ENCODE data around the gene DPYD.
"Not testable (repeated sequence)": the region's sequence is repeated elsewhere in the genome, so short reads cannot be mapped to it uniquely, and the experiment has no call there.

The DPYD gene

DNA sequence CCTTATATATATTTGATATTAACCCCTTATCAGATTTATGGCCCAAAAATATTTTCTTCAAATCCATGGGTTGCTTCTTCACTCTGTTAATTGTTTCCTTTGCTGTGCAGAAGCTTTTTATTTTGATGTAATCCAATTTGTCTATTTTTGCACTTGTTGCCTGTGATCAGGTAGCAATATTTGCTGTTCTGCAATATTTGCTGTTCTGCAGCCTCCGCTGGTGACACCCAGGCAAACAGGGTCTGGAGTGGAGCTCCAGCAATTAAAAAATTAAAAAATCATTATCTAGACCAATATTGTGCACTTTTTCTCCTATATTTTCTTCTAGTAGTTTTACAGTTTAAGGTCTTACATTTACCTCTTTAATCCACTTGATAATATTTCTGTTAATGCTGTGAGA lies 564.5 kb downstream of the DPYD start:
- TF ChIP-seq, protein P1, sequence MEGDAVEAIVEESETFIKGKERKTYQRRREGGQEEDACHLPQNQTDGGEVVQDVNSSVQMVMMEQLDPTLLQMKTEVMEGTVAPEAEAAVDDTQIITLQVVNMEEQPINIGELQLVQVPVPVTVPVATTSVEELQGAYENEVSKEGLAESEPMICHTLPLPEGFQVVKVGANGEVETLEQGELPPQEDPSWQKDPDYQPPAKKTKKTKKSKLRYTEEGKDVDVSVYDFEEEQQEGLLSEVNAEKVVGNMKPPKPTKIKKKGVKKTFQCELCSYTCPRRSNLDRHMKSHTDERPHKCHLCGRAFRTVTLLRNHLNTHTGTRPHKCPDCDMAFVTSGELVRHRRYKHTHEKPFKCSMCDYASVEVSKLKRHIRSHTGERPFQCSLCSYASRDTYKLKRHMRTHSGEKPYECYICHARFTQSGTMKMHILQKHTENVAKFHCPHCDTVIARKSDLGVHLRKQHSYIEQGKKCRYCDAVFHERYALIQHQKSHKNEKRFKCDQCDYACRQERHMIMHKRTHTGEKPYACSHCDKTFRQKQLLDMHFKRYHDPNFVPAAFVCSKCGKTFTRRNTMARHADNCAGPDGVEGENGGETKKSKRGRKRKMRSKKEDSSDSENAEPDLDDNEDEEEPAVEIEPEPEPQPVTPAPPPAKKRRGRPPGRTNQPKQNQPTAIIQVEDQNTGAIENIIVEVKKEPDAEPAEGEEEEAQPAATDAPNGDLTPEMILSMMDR (conservative IDR thresholded peaks at IDR 0.05; ENCODE audit: low read depth, low read length) = no peak
- no peak for DNase-seq (ENCODE audit: low read depth)
- H3K4me3 ChIP-seq (ENCODE audit: low read length) = no peak overlapping the region

DNA sequence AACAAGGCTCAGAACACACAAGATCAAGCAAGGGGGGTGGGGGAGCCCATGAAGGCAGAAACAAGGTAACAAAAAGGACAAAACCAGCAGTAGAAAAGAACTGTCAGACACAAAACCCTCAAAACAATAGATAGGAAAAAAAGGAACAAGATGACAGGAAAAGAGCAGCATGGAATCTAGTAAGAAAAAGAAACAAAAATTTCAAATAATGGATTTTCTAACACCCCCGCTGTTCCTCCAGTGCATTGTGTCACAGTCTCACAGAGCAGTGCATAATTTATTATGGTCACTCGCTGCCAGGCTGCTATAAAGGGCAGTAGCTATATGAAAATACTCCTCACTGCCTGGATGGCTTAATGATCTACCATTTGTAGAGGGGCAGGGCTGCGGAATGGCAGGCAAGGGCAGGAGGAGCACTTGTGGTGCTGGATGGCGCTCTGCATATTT lies 567.9 kb downstream of the DPYD start:
- TF ChIP-seq, protein P1 (conservative IDR thresholded peaks at IDR 0.05; ENCODE audit: low read depth, low read length) = no peak

DNA sequence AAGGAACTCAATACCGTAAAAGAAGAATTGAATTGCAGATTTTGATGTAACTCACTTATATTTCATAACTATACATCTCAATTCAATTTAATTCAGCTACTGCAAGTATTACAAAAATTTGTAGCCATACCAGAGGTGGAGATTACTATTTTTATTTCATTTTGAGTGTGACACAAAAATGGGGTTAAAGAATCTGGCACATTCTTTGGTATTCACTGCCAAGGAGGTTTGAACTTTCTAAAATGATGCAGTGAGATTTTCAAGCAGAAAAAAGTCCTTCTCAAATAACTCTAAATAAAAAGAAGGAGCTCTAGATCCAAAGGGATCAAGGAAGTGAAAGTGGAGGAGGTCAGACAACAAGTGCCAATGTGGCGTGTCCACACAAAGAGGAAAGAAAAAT lies 569.0 kb downstream of the DPYD start:
- DNase-seq (ENCODE audit: low read depth) = no peak
- no peak overlapping the region for H3K4me3 ChIP-seq (ENCODE audit: low read length)
- TF ChIP-seq, protein P1 (conservative IDR thresholded peaks at IDR 0.05; ENCODE audit: low read depth, low read length) = no peak

More for the DNA sequence above, 567.9 kb downstream of the DPYD start:
- H3K4me3 ChIP-seq (ENCODE audit: low read length) = no peak overlapping the region
- no peak for DNase-seq (ENCODE audit: low read depth)

DNA sequence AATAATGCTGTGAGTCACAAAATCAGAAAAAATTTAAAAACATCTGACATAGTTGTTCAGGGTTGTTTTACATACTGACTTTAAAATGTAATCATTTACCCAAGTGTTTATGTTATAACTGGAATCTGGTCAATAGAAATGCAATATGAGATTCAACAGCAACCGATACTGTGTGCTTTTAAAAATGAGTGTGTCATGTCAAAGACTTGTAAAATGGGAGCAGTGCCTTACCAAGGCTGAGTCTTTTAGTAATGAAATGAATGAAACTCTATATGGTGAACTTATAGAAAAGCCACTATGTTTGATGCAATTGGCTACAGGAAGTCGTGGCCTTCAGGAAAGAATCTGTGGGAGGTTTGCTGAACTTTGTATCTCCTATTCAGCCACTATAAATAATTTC lies 570.2 kb downstream of the DPYD start:
- TF ChIP-seq, protein P1 (conservative IDR thresholded peaks at IDR 0.05; ENCODE audit: low read depth, low read length) = no peak
- DNase-seq (ENCODE audit: low read depth) = no peak
- no peak overlapping the region for H3K4me3 ChIP-seq (ENCODE audit: low read length)

DNA sequence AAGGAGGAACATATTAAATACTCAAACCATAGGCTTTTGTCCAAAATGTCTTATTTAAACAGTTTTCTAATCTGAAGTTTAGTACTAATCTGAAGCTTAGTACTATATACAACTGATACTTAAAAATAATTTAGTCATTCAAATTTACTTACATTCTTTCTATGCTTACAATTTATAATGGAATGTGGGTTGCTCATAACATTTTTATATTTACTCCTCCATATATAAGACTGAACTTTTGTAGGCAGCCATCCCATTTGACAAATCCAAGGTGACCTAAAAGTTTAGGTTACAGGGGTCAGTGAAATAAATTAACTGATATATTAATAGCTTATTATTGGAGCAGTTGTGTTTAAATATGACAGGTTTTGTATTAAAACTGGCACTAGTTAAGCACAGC lies 570.6 kb downstream of the DPYD start:
- no peak for DNase-seq (ENCODE audit: low read depth)
- TF ChIP-seq, protein P1 (conservative IDR thresholded peaks at IDR 0.05; ENCODE audit: low read depth, low read length) = no peak
- no peak overlapping the region for H3K4me3 ChIP-seq (ENCODE audit: low read length)

DNA sequence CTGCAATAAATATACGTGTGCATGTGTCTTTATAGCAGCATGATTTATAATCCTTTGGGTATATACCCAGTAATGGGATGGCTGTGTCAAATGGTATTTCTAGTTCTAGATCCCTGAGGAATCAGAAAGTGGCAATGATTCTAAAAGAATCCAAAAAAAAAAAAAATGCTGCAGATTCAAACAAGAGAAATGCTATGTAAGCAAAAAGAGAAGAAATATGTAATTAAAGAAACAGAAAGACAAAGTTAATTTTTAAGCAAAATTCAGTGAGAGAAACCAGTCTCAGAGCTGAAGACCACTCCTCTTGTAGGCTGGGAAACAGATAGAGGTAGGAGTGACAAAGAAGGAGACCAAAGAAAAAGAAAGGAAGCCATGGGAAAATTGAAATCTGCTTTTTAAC lies 571.0 kb downstream of the DPYD start:
- DNase-seq (ENCODE audit: low read depth); H3K4me3 ChIP-seq (ENCODE audit: low read length): not testable (repeated sequence)

DNA sequence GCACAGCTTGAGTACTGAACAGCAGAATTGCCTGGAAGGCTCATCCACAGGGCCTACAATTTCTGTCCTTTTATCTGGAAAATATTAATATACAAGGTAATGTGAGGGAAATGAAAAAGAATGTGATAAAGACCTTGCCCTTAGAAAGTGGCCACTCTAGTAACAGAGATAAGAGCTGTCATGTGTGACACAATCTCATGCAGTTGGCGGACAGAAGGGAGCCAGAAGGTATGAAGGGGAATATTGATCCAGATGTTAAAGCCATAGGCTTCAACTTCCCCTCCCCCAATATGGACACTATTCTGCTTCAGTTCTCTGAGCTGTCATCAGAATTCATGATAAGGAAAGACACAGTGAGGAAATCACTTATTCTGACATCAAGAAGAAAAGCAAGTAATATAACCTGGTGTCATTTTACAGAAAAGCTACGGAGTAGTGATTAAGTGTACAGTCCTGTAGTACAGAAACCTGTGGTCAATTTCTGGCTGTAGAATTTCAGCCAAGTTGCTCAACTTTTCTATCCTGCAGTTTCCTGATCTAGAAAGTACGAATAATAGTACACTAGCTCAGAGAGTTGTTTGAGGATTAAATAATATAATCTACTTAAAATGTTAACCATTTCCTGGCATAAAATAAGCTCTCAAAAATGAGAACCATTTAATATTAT lies 572.1 kb downstream of the DPYD start:
- no peak for DNase-seq (ENCODE audit: low read depth)
- TF ChIP-seq, protein P1 (conservative IDR thresholded peaks at IDR 0.05; ENCODE audit: low read depth, low read length) = no peak
- H3K4me3 ChIP-seq (ENCODE audit: low read length) = no peak overlapping the region

Measured in retinal pigment epithelial cell (primary cell).